HepG2 (cell line): ENCODE measurements around the gene HPCAL1. TPM values are rescaled to one million over a fixed set of nuclear protein-coding genes. Genes with fewer than 3 reads are reported as not detected.

Experiments used
- ATAC-seq: fragments of 200-7000 bp; cut with Tn5 transposase; 3 replicates; pipeline ENCODE4 v1.9.1; 2020; ENCODE audit warnings: mild to moderate bottlenecking, moderate library complexity
- BruUV-seq: library from RNA; stranded (reverse); fragments of 400-500 nt; replicated peaks from 2 replicates; lab custom pipeline; 2021; lab: Mats Ljungman, UMichigan
- CTCF ChIA-PET: fragments of 300-600 bp; formaldehyde crosslinking; extraction: SDS; loops from one replicate; lab custom pipeline; 2021; ENCODE audit warnings: low total read pairs, inconsistent platforms, low intra/inter-chr PET ratio; lab: Yijun Ruan, JAX
- POLR2A ChIA-PET: fragments of 350-600 bp; sonication (Branson Sonifier 250); formaldehyde crosslinking; loops from one replicate; lab custom pipeline; 2020; ENCODE audit warnings: antibody characterized with exemption, inconsistent platforms; lab: Yijun Ruan, JAX
- DNase-seq: peaks from one replicate; pipeline ENCODE4 v3.0.0-alpha.2; 2015; ENCODE audit warnings: low spot score
- FAIRE-seq: peaks from 3 replicates; lab custom pipeline; 2011; peaks lifted over from hg19 to GRCh38; lab: Jason Lieb, UNC
- H2AFZ ChIP-seq: one replicate; pipeline ENCODE4 v1.6.1; 2011; ENCODE audit warnings: low read length, inconsistent platforms
- H3K27ac ChIP-seq: fragments of 300-600 bp; 3 replicates; pipeline ENCODE4 v1.8.0; 2011; ENCODE audit warnings: mixed run types, mild to moderate bottlenecking, mixed read lengths, low read length, inconsistent platforms; ENCODE audit not compliant: insufficient read depth; ENCODE audit errors: extremely low read length
- H3K27me3 ChIP-seq, 2 experiments: fragments of 200-600 bp in 1 of 2; 2 replicates in 1 of 2; 3 replicates in 1 of 2; pipeline versions ENCODE4 v1.6.0 to v1.8.0; 2011; ENCODE audit warnings: low read length in 2 of 2, mild to moderate bottlenecking in 2 of 2, moderate library complexity in 2 of 2, inconsistent platforms in 1 of 2; ENCODE audit not compliant: insufficient read depth in 2 of 2, control insufficient read depth in 1 of 2
- H3K36me3 ChIP-seq, 2 experiments: fragments of 200-600 bp in 1 of 2; replicated peaks in 1 of 2; 2 replicates in 1 of 2; 3 replicates in 1 of 2; pipeline versions ENCODE4 v1.5.1 to v1.8.0; 2011; ENCODE audit warnings: low read length in 2 of 2, inconsistent platforms in 1 of 2; ENCODE audit not compliant: insufficient read depth in 2 of 2, control insufficient read depth in 1 of 2
- H3K4me1 ChIP-seq: 2 replicates; pipeline ENCODE4 v1.5.1; 2012; ENCODE audit warnings: low read length, inconsistent platforms; ENCODE audit not compliant: insufficient read depth
- H3K4me2 ChIP-seq: 2 replicates; pipeline ENCODE4 v1.6.0; 2011; ENCODE audit warnings: low read depth, low read length, inconsistent platforms
- H3K4me3 ChIP-seq, 3 experiments: fragments of 200-600 bp in 1 of 3; sonication (generic), shearing (Covaris generic) in 1 of 3; replicated peaks in 1 of 3; 2 replicates each; pipeline ENCODE4 v1.5.1; 2011 to 2016; ENCODE audit warnings: low read length in 3 of 3, inconsistent platforms in 2 of 3, low read depth in 2 of 3, mild to moderate bottlenecking in 2 of 3, control low read depth in 1 of 3, mixed read lengths in 1 of 3; ENCODE audit not compliant: insufficient read depth in 1 of 3
- H3K79me2 ChIP-seq: one replicate; pipeline ENCODE4 v1.6.1; 2011; ENCODE audit warnings: low read length, inconsistent platforms; ENCODE audit not compliant: insufficient read depth
- H3K9ac ChIP-seq: 2 replicates; pipeline ENCODE4 v1.6.0; 2011; ENCODE audit warnings: mild to moderate bottlenecking, low read depth, low read length, inconsistent platforms; ENCODE audit not compliant: insufficient read depth
- H3K9me3 ChIP-seq: 2 replicates; pipeline ENCODE4 v1.5.1; 2012; ENCODE audit warnings: mild to moderate bottlenecking, low read length
- H4K20me1 ChIP-seq: 2 replicates; pipeline ENCODE4 v1.6.0; 2011; ENCODE audit warnings: inconsistent platforms, mild to moderate bottlenecking, low read length, moderate library complexity; ENCODE audit not compliant: insufficient read depth
- DRAP1 ChIP-seq: IDR thresholded peaks from 2 replicates; pipeline ENCODE4 v1.6.1; 2016; ENCODE audit warnings: missing genetic modification reagents, missing compliant biosample characterization
- FOXA3 ChIP-seq: IDR thresholded peaks from 2 replicates; pipeline ENCODE4 v1.6.1; 2016; ENCODE audit warnings: missing genetic modification reagents, missing compliant biosample characterization
- HHEX ChIP-seq: IDR thresholded peaks from 2 replicates; pipeline ENCODE4 v1.6.1; 2016; ENCODE audit warnings: control low read depth
- HINFP ChIP-seq: sonication (generic); formaldehyde crosslinking; IDR thresholded peaks from 2 replicates; pipeline ENCODE4 v1.4.0; 2020; ENCODE audit warnings: low read depth, mild to moderate bottlenecking, missing genetic modification reagents
- HNF4A ChIP-seq: sonication (generic); formaldehyde crosslinking; IDR thresholded peaks from 2 replicates; pipeline ENCODE4 v1.4.0; 2020; ENCODE audit warnings: missing genetic modification reagents
- NONO ChIP-seq, 2 experiments: fragments of 450-650 bp in 1 of 2; sonication (generic) in 1 of 2; formaldehyde crosslinking in 1 of 2; IDR thresholded peaks in 1 of 2; conservative IDR thresholded peaks in 1 of 2; 2 replicates each; pipeline versions ENCODE4 v1.6.1 to v1.8.0; 2017 to 2022; ENCODE audit warnings: mild to moderate bottlenecking in 1 of 2, missing genetic modification reagents in 1 of 2, moderate library complexity in 1 of 2
- RARA ChIP-seq: IDR thresholded peaks from 2 replicates; pipeline ENCODE4 v1.6.1; 2016; ENCODE audit warnings: missing genetic modification reagents, missing compliant biosample characterization
- RXRA ChIP-seq: sonication (generic); formaldehyde crosslinking; IDR thresholded peaks from 2 replicates; pipeline ENCODE4 v1.5.1; 2020; ENCODE audit warnings: missing genetic modification reagents
- SAP130 ChIP-seq: IDR thresholded peaks from 2 replicates; pipeline ENCODE4 v1.6.1; 2016; ENCODE audit warnings: low read depth
- SP4 ChIP-seq: sonication (generic); formaldehyde crosslinking; IDR thresholded peaks from 2 replicates; pipeline ENCODE4 v1.8.1; 2023; ENCODE audit warnings: mild to moderate bottlenecking, missing genetic modification reagents
- SP5 ChIP-seq: IDR thresholded peaks from 2 replicates; pipeline ENCODE4 v1.6.1; 2016; ENCODE audit warnings: low read depth, borderline replicate concordance
- SRSF1 ChIP-seq: fragments of 200-400 bp; formaldehyde crosslinking; optimal IDR thresholded peaks from 2 replicates; pipeline ENCODE3; 2017; ENCODE audit warnings: mild to moderate bottlenecking, low read depth, low read length, moderate library complexity
- ZBTB3 ChIP-seq: sonication (generic); formaldehyde crosslinking; IDR thresholded peaks from 2 replicates; pipeline ENCODE4 v1.4.0; 2020; ENCODE audit warnings: low read depth, mild to moderate bottlenecking, moderate library complexity, missing genetic modification reagents, borderline replicate concordance
- ZNF644 ChIP-seq: IDR thresholded peaks from 2 replicates; pipeline ENCODE4 v1.6.1; 2016; ENCODE audit warnings: low read depth
- ZNF891 ChIP-seq: sonication (generic); formaldehyde crosslinking; IDR thresholded peaks from 2 replicates; pipeline ENCODE4 v1.5.0; 2020; ENCODE audit warnings: mild to moderate bottlenecking, missing genetic modification reagents
- WGBS: methylation state at CpG from one replicate; pipeline ENCODE4 v1.1.6; 2017; ENCODE audit warnings: low lambda C conversion rate; 5-methylcytosine and 5-hydroxymethylcytosine counted together
- in situ Hi-C: cut with HindIII; loops from 2 replicates; pipeline ENCODE4 v1.10.0; 2017; ENCODE audit warnings: low pct_unique_long_range_greater_than_20kb; ENCODE audit not compliant: extremely low pct_ligation_motif_present
- intact Hi-C: fragments of 100-400 bp; cut with micrococcal nuclease; formaldehyde crosslinking; loops from one replicate; pipeline ENCODE4 v1.10.0; 2022; ENCODE audit not compliant: unreplicated experiment
- polyA plus RNA-seq, 8 experiments: library from polyadenylated mRNA; depleted of rRNA in 3 of 8; stranded (reverse) in 7 of 8; unstranded in 1 of 8; fragments of >200 nt; fragmentation: Illumina TruSeq in 4 of 8; extraction: Trizol in 4 of 8; gene quantifications; 2 replicates each; pipeline versions ENCODE4 v1.2.1 to v1.2.3, GENCODE V29; 2011 to 2016; ENCODE audit warnings: low read depth in 4 of 8, missing spikeins in 1 of 8, mixed read lengths in 1 of 8; ENCODE audit not compliant: insufficient read depth in 1 of 8
- total RNA-seq, 5 experiments: library from RNA; depleted of rRNA; stranded (reverse); fragments of >200 nt; fragmentation: Illumina TruSeq; extraction: Trizol; gene quantifications; 2 replicates each; pipeline ENCODE4 v1.2.3, GENCODE V29; 2016; ENCODE audit warnings: low read depth in 1 of 5
- TF ChIP-seq, protein P1 (sequence below): sonication (generic); formaldehyde crosslinking; IDR thresholded peaks from 2 replicates; pipeline ENCODE4 v1.5.0; 2020; ENCODE audit warnings: mild to moderate bottlenecking, low read depth, missing genetic modification reagents, borderline replicate concordance
- TF ChIP-seq, protein P2 (sequence below): IDR thresholded peaks from 2 replicates; pipeline ENCODE4 v1.4.0; 2020; ENCODE audit warnings: mild to moderate bottlenecking, missing genetic modification reagents
- TF ChIP-seq, protein P3 (sequence below): sonication (generic); formaldehyde crosslinking; IDR thresholded peaks from 2 replicates; pipeline ENCODE4 v1.4.0; 2020; ENCODE audit warnings: missing genetic modification reagents

The HPCAL1 gene
- total and polyA plus RNA-seq, 2 of the 13 experiments (the other 11 are each of a cell fraction or from before 2014, with no cell fraction given) = 29.5 to 29.9 TPM

GRCh38 chr2:10437806-10438205, 135.1 kb downstream of the HPCAL1 start:
- Histone ChIP-seq H3K79me2 (no peaks in the 10 kb centered on the region), H3K27me3 (peaks cover 10 to 35% of the 10 kb centered on the region in 2 experiments), H4K20me1 (no peaks in the 10 kb centered on the region), H3K4me3 (no peak overlapping the region), H3K9me3 (no peaks in the 10 kb centered on the region), H3K36me3 (peaks cover 16 to 36% of the 10 kb centered on the region in 2 experiments), H3K4me1 (peaks cover 49% of the 10 kb centered on the region), H3K27ac (no peak overlapping the region), H3K4me2 (no peak overlapping the region), H2AFZ (no peak overlapping the region), H3K9ac (no peak overlapping the region)
- FAIRE-seq (peak; percentile 91), ATAC-seq (no peak), DNase-seq (peak; percentile 50)
- 17% methylated on average over 9 of the region's 9 CpGs for WGBS
- ChIA-PET CTCF (no interaction called here), POLR2A (interaction anchor here (4.8 kb wide), 1 partner anchor 10 kb away, joined by 38 read pairs; the partner anchor contains the start of gene ODC1)
- intact Hi-C loops = loop anchor here (5.0 kb wide), 1 partner anchor 296 kb away; no protein-coding TSS in a partner anchor
- no TSS peak for BruUV-seq
- in situ Hi-C loops = loop anchor here (5.0 to 25.0 kb wide), 3 partner anchors 316 to 626 kb away; partner anchors contain the start of gene RRM2
- 0 out of 2 replicates have a peak, but pooled peaks have one; percentile 13 for TF ChIP-seq FOXA3 (CRISPR knock-in tag)
- peak; percentile 77 for TF ChIP-seq SP5 (CRISPR knock-in tag)
- TF ChIP-seq, protein P1, sequence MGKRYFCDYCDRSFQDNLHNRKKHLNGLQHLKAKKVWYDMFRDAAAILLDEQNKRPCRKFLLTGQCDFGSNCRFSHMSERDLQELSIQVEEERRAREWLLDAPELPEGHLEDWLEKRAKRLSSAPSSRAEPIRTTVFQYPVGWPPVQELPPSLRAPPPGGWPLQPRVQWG (CRISPR knock-in tag) = no peak
- TF ChIP-seq DRAP1 (CRISPR knock-in tag) = 0 out of 2 replicates have a peak, but pooled peaks have one; percentile 19
- TF ChIP-seq SP4 (CRISPR knock-in tag) = no peak
- peak; percentile 50; the same call in 1 of the 2 replicates for TF ChIP-seq HHEX
- TF ChIP-seq HINFP (CRISPR knock-in tag) = no peak
- TF ChIP-seq ZNF644 (CRISPR knock-in tag) = 0 out of 2 replicates have a peak, but pooled peaks have one; percentile 33
- no peak for TF ChIP-seq SRSF1
- TF ChIP-seq NONO (IDR thresholded peaks at IDR 0.05) = no peak
- 0 out of 2 replicates have a peak, but pooled peaks have one; percentile 24 for TF ChIP-seq NONO (CRISPR knock-in tag; conservative IDR thresholded peaks at IDR 0.05)
- TF ChIP-seq ZNF891 (CRISPR knock-in tag) = no peak
- peak; percentile 40; the same call in 1 of the 2 replicates for TF ChIP-seq SAP130 (CRISPR knock-in tag)
- peak; percentile 37; the same call in 1 of the 2 replicates for TF ChIP-seq RXRA (CRISPR knock-in tag)
- TF ChIP-seq, protein P2, sequence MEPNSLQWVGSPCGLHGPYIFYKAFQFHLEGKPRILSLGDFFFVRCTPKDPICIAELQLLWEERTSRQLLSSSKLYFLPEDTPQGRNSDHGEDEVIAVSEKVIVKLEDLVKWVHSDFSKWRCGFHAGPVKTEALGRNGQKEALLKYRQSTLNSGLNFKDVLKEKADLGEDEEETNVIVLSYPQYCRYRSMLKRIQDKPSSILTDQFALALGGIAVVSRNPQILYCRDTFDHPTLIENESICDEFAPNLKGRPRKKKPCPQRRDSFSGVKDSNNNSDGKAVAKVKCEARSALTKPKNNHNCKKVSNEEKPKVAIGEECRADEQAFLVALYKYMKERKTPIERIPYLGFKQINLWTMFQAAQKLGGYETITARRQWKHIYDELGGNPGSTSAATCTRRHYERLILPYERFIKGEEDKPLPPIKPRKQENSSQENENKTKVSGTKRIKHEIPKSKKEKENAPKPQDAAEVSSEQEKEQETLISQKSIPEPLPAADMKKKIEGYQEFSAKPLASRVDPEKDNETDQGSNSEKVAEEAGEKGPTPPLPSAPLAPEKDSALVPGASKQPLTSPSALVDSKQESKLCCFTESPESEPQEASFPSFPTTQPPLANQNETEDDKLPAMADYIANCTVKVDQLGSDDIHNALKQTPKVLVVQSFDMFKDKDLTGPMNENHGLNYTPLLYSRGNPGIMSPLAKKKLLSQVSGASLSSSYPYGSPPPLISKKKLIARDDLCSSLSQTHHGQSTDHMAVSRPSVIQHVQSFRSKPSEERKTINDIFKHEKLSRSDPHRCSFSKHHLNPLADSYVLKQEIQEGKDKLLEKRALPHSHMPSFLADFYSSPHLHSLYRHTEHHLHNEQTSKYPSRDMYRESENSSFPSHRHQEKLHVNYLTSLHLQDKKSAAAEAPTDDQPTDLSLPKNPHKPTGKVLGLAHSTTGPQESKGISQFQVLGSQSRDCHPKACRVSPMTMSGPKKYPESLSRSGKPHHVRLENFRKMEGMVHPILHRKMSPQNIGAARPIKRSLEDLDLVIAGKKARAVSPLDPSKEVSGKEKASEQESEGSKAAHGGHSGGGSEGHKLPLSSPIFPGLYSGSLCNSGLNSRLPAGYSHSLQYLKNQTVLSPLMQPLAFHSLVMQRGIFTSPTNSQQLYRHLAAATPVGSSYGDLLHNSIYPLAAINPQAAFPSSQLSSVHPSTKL (CRISPR knock-in tag) = peak; percentile 60; the same call in 1 of the 2 replicates
- peak; percentile 70 for TF ChIP-seq RARA (CRISPR knock-in tag)
- TF ChIP-seq HNF4A (CRISPR knock-in tag) = peak; percentile 81
- no peak for TF ChIP-seq ZBTB3 (CRISPR knock-in tag)
- TF ChIP-seq, protein P3, sequence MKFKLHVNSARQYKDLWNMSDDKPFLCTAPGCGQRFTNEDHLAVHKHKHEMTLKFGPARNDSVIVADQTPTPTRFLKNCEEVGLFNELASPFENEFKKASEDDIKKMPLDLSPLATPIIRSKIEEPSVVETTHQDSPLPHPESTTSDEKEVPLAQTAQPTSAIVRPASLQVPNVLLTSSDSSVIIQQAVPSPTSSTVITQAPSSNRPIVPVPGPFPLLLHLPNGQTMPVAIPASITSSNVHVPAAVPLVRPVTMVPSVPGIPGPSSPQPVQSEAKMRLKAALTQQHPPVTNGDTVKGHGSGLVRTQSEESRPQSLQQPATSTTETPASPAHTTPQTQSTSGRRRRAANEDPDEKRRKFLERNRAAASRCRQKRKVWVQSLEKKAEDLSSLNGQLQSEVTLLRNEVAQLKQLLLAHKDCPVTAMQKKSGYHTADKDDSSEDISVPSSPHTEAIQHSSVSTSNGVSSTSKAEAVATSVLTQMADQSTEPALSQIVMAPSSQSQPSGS (CRISPR knock-in tag) = no peak
